Right cardiac atrium (tissue), 5 donors: ENCODE results near the gene NPW. TPM values are rescaled to one million over a fixed set of nuclear protein-coding genes. Genes with fewer than 3 reads are reported as not detected.
"Not testable (repeated sequence)": the region's sequence is repeated elsewhere in the genome, so short reads cannot be mapped to it uniquely, and the experiment has no call there.

ENCODE experiments used
- ATAC-seq, 2 donors: fragments of 200-7000 bp; cut with Tn5 transposase; one replicate each; pipeline versions ENCODE4 v1.8.0 to v1.9.1; 2020; ENCODE audit warnings: moderate library complexity in 2 of 2, mild to moderate bottlenecking in 1 of 2
- DNase-seq, 3 donors: peaks; one replicate each; pipeline ENCODE4 v3.0.0-alpha.2; 2020
- H3K27ac ChIP-seq: one replicate; pipeline ENCODE4 v1.5.1; 2013; ENCODE audit warnings: mild to moderate bottlenecking, low read length, control low read depth, moderate library complexity
- H3K27me3 ChIP-seq: one replicate; pipeline ENCODE4 v1.6.1; 2013; ENCODE audit not compliant: control insufficient read depth, insufficient read depth
- H3K4me1 ChIP-seq: one replicate; pipeline ENCODE4 v1.6.1; 2013; ENCODE audit warnings: low read length; ENCODE audit not compliant: control insufficient read depth, insufficient read depth
- H3K4me3 ChIP-seq: one replicate; pipeline ENCODE4 v1.5.1; 2013; ENCODE audit warnings: low read length, control low read depth
- H3K9me3 ChIP-seq: one replicate; pipeline ENCODE4 v1.6.1; 2013; ENCODE audit warnings: low read length; ENCODE audit not compliant: control insufficient read depth
- WGBS: extraction: QIAGEN DNeasy Blood & Tissue Kit; methylation state at CpG from one replicate; pipeline ENCODE4 v1.1.7; 2013; 5-methylcytosine and 5-hydroxymethylcytosine counted together
- intact Hi-C, 4 donors: fragments of 100-400 bp; cut with DNase I; formaldehyde crosslinking; loops; one replicate each; pipeline versions ENCODE4 v1.11.0 to v1.14.0; 2022 to 2023
- polyA plus RNA-seq: library from polyadenylated mRNA; stranded (reverse); fragments of 200-250 nt; gene quantifications from one replicate; pipeline ENCODE4 v1.2.3, GENCODE V29; 2013
- total RNA-seq, 4 donors: library from RNA; stranded (reverse); fragmentation: NEBNext Ultra II Directional; extraction: Animal tissue kit (Norgen Biotek cat#: 25700); gene quantifications; one replicate each; pipeline ENCODE4 v1.2.1, GENCODE V29; 2021
- donor health status: healthy with polysubstance abuse.
- donor health status: DM: no; HTN: yes; CAD: no.
- donor health status: DM: no; HTN: no; CAD: no.
- donor health status: DM: no; HTN: yes; CAD: no; lungs with severe emphysema.
- donor health status: DM: yes; HTN: yes; CAD: no.

Gene NPW
- total and polyA plus RNA-seq, 5 donors = not detected

- H3K4me1 ChIP-seq = peaks cover 14% of the 10 kb centered on the region
- H3K27me3 ChIP-seq, H3K9me3 ChIP-seq, ATAC-seq, H3K27ac ChIP-seq, H3K4me3 ChIP-seq, DNase-seq, intact Hi-C loops: not testable (repeated sequence)
- WGBS = 91% methylated on average over 9 of the region's 9 CpGs
These were observed 7.9 kb upstream of the NPW start for GRCh38 chr16:2011726-2012125.

- Histone ChIP-seq H3K4me1 (peaks cover 6% of the 10 kb centered on the region), H3K9me3 (no peaks in the 10 kb centered on the region), H3K27me3 (no peaks in the 10 kb centered on the region), H3K27ac (no peak overlapping the region), H3K4me3 (no peak overlapping the region)
- WGBS = 91% methylated on average over 15 of the region's 15 CpGs
- DNase-seq (no peak), ATAC-seq (no peak)
- intact Hi-C loops = no loop called here
These were observed 6.1 kb upstream of the NPW start for GRCh38 chr16:2013527-2013926.

GRCh38 chr16:2015117-2015946 is 4.3 kb upstream of the NPW start:
- Histone ChIP-seq H3K9me3 (no peaks in the 10 kb centered on the region), H3K4me3 (no peak overlapping the region), H3K4me1 (no peaks in the 10 kb centered on the region), H3K27me3 (no peaks in the 10 kb centered on the region), H3K27ac (no peak overlapping the region)
- intact Hi-C loops = no loop called here
- WGBS = 89% methylated on average over 24 of the region's 24 CpGs
- DNase-seq = no peak
- peak in 1 of 2 donors; percentile 27 for ATAC-seq

GRCh38 chr16:2015947-2016208 is 3.7 kb upstream of the NPW start:
- intact Hi-C loops = no loop called here
- no peak overlapping the region for H3K27ac ChIP-seq
- H3K9me3 ChIP-seq = no peaks in the 10 kb centered on the region
- DNase-seq = no peak
- H3K4me3 ChIP-seq = no peak overlapping the region
- H3K27me3 ChIP-seq = no peaks in the 10 kb centered on the region
- ATAC-seq = no peak
- WGBS = 79% methylated on average over 7 of the region's 7 CpGs
- no peaks in the 10 kb centered on the region for H3K4me1 ChIP-seq

- intact Hi-C loops = no loop called here
- H3K9me3 ChIP-seq = no peaks in the 10 kb centered on the region
- DNase-seq (peak in 1 of 3 donors; percentile 56), ATAC-seq (no peak)
- H3K4me3 ChIP-seq = no peak overlapping the region
- no peaks in the 10 kb centered on the region for H3K27me3 ChIP-seq
- WGBS = 27% methylated on average over 13 of the region's 13 CpGs
- no peak overlapping the region for H3K27ac ChIP-seq
- no peaks in the 10 kb centered on the region for H3K4me1 ChIP-seq
These were observed 3.1 kb upstream of the NPW start for GRCh38 chr16:2016407-2016922.

- peak; percentile 10 to 50 (median 49) for DNase-seq
- no peaks in the 10 kb centered on the region for H3K27me3 ChIP-seq
- intact Hi-C loops = loop anchor here in 3 of 4 donors (5.0 to 10.0 kb wide), 2 partner anchors 122 to 125 kb away; partner anchors contain the start of gene RAB26 (in 1 of the 3)
- peaks cover 5% of the 10 kb centered on the region for H3K4me1 ChIP-seq
- 1% methylated on average over 96 of the region's 96 CpGs for WGBS
- H3K9me3 ChIP-seq = no peaks in the 10 kb centered on the region
- H3K4me3 ChIP-seq = no peak overlapping the region
- ATAC-seq = no peak
- no peak overlapping the region for H3K27ac ChIP-seq
These were observed 591 bp downstream of the NPW start for GRCh38 chr16:2019921-2020831.

GRCh38 chr16:2022723-2023091 is 3.1 kb downstream of the NPW start:
- Histone ChIP-seq H3K9me3 (no peaks in the 10 kb centered on the region), H3K27me3 (no peaks in the 10 kb centered on the region), H3K4me3 (peak overlapping the region; percentile 7), H3K27ac (no peak overlapping the region), H3K4me1 (peaks cover 5% of the 10 kb centered on the region)
- 2% methylated on average over 14 of the region's 14 CpGs for WGBS
- ATAC-seq = peak; percentile 14 to 27
- intact Hi-C loops = loop anchor here (2.0 to 10.0 kb wide), 3 partner anchors 118 to 122 kb away; partner anchors contain the start of gene RAB26 (in 1 of the 4)
- DNase-seq = peak in 2 of 3 donors; percentile 78

- peak overlapping the region; percentile 8 for H3K4me3 ChIP-seq
- DNase-seq (peak; percentile 91 to 98 (median 97)), ATAC-seq (peak; percentile 90)
- no peaks in the 10 kb centered on the region for H3K27me3 ChIP-seq
- H3K27ac ChIP-seq = peak overlapping the region; percentile 71
- H3K4me1 ChIP-seq = peaks cover 5% of the 10 kb centered on the region
- 12% methylated on average over 53 of the region's 53 CpGs for whole genome bisulfite sequencing
- intact Hi-C loops = loop anchor here (2.0 to 10.0 kb wide), 3 partner anchors 117 to 121 kb away; partner anchors contain the start of gene RAB26 (in 1 of the 4)
- no peaks in the 10 kb centered on the region for H3K9me3 ChIP-seq
These were observed 3.8 kb downstream of the NPW start for GRCh38 chr16:2023092-2024031.

- Histone ChIP-seq H3K4me1 (peaks cover 5% of the 10 kb centered on the region), H3K9me3 (no peaks in the 10 kb centered on the region), H3K27me3 (no peaks in the 10 kb centered on the region), H3K27ac (peak overlapping the region; percentile 71), H3K4me3 (no peak overlapping the region)
- 74% methylated on average over 12 of the region's 12 CpGs for WGBS
- peak in 1 of 3 donors; percentile 45 for DNase-seq
- intact Hi-C loops = loop anchor here in 3 of 4 donors (5.0 to 10.0 kb wide), 2 partner anchors 118 to 121 kb away; partner anchors contain the start of gene RAB26 (in 1 of the 3)
- no peak for ATAC-seq
These were observed 4.4 kb downstream of the NPW start for GRCh38 chr16:2024032-2024420.

- H3K4me1 ChIP-seq = peaks cover 5% of the 10 kb centered on the region
- peak in 1 of 3 donors; percentile 61 for DNase-seq
- no peak overlapping the region for H3K27ac ChIP-seq
- H3K27me3 ChIP-seq = no peaks in the 10 kb centered on the region
- no peak for ATAC-seq
- intact Hi-C loops = loop anchor here in 1 of 4 donors (10.0 kb wide), 1 partner anchor 120 kb away; the partner anchor contains the start of gene RAB26
- WGBS = 90% methylated on average over 14 of the region's 14 CpGs
- no peak overlapping the region for H3K4me3 ChIP-seq
- no peaks in the 10 kb centered on the region for H3K9me3 ChIP-seq
These were observed 5.7 kb downstream of the NPW start for GRCh38 chr16:2025251-2025650.
